ENCODE results near the gene FAM136A.
"Not testable (repeated sequence)": the region's sequence is repeated elsewhere in the genome, so short reads cannot be mapped to it uniquely, and the experiment has no call there.

The FAM136A gene

GRCh38 chr2:70301344-70302194 is at the start of gene FAM136A:
Gene FAM136A (minus strand): TSS chr2:70302067. CDS start chr2:70302011, 56 bp downstream.
- DNase-seq (ENCODE audit: insufficient read length, low spot score) (peak; percentile 89), FAIRE-seq (no peak)

GRCh38 chr2:70349921-70350685 is 48.2 kb upstream of the FAM136A start:
- peak; percentile 77 for FAIRE-seq
- DNase-seq (ENCODE audit: insufficient read length, low spot score), result no peak

GRCh38 chr2:70347831-70348230 is 46.0 kb upstream of the FAM136A start:
- no peak for FAIRE-seq
- no peak for DNase-seq (ENCODE audit: insufficient read length, low spot score)

GRCh38 chr2:70344195-70344594 is 42.3 kb upstream of the FAM136A start:
- FAIRE-seq (peak; percentile 67), DNase-seq (ENCODE audit: insufficient read length, low spot score) (peak; percentile 37)

- DNase-seq (ENCODE audit: insufficient read length, low spot score), result no peak
- FAIRE-seq, result no peak
Observed at GRCh38 chr2:70341477-70341765, 39.6 kb upstream of the FAM136A start.

- FAIRE-seq (peak; percentile 95), DNase-seq (ENCODE audit: insufficient read length, low spot score) (peak; percentile 86)
Observed at GRCh38 chr2:70340761-70341476, 39.1 kb upstream of the FAM136A start.

- DNase-seq (ENCODE audit: insufficient read length, low spot score) (no peak), FAIRE-seq (no peak)
Observed at GRCh38 chr2:70340075-70340474, 38.2 kb upstream of the FAM136A start.

GRCh38 chr2:70336552-70336951 is 34.7 kb upstream of the FAM136A start:
- no peak for DNase-seq (ENCODE audit: insufficient read length, low spot score)
- FAIRE-seq, result no peak

- FAIRE-seq, result no peak
- DNase-seq (ENCODE audit: insufficient read length, low spot score), result no peak
Observed at GRCh38 chr2:70331012-70331411, 29.1 kb upstream of the FAM136A start.

- DNase-seq (ENCODE audit: insufficient read length, low spot score) (no peak), FAIRE-seq (no peak)
Observed at GRCh38 chr2:70330476-70330875, 28.6 kb upstream of the FAM136A start.

- FAIRE-seq (peak; percentile 13), DNase-seq (ENCODE audit: insufficient read length, low spot score) (no peak)
Observed at GRCh38 chr2:70328921-70329561, 27.2 kb upstream of the FAM136A start.

GRCh38 chr2:70325875-70326274 is 24.0 kb upstream of the FAM136A start:
- FAIRE-seq, result no peak
- no peak for DNase-seq (ENCODE audit: insufficient read length, low spot score)

GRCh38 chr2:70322518-70322917 is 20.7 kb upstream of the FAM136A start:
- FAIRE-seq (no peak), DNase-seq (ENCODE audit: insufficient read length, low spot score) (no peak)

GRCh38 chr2:70321370-70321769 is 19.5 kb upstream of the FAM136A start:
- FAIRE-seq (no peak), DNase-seq (ENCODE audit: insufficient read length, low spot score) (no peak)

GRCh38 chr2:70314640-70315039 is 12.8 kb upstream of the FAM136A start:
- FAIRE-seq, result no peak
- no peak for DNase-seq (ENCODE audit: insufficient read length, low spot score)

GRCh38 chr2:70312560-70312959 is 10.7 kb upstream of the FAM136A start:
- DNase-seq (ENCODE audit: insufficient read length, low spot score) (no peak), FAIRE-seq (no peak)

GRCh38 chr2:70310899-70311298 is 9.0 kb upstream of the FAM136A start:
- DNase-seq (ENCODE audit: insufficient read length, low spot score), result no peak
- FAIRE-seq, result no peak

GRCh38 chr2:70305531-70305930 is 3.7 kb upstream of the FAM136A start:
- no peak for FAIRE-seq
- no peak for DNase-seq (ENCODE audit: insufficient read length, low spot score)

GRCh38 chr2:70304498-70304897 is 2.6 kb upstream of the FAM136A start:
- DNase-seq (ENCODE audit: insufficient read length, low spot score), result no peak
- FAIRE-seq, result no peak

- DNase-seq (ENCODE audit: insufficient read length, low spot score) (no peak), FAIRE-seq (no peak)
Observed at GRCh38 chr2:70303186-70303585, 1.3 kb upstream of the FAM136A start.

GRCh38 chr2:70302195-70302546 is 304 bp upstream of the FAM136A start:
- FAIRE-seq; DNase-seq (ENCODE audit: insufficient read length, low spot score): not testable (repeated sequence)
